NK-92 (cell line): ENCODE measurements around the gene TRPM3.

ENCODE experiments used
- DNase-seq: peaks from one replicate; lab custom pipeline; 2025; ENCODE audit not compliant: unreplicated experiment; lab: John Stamatoyannopoulos, UW

The TRPM3 gene

DNA sequence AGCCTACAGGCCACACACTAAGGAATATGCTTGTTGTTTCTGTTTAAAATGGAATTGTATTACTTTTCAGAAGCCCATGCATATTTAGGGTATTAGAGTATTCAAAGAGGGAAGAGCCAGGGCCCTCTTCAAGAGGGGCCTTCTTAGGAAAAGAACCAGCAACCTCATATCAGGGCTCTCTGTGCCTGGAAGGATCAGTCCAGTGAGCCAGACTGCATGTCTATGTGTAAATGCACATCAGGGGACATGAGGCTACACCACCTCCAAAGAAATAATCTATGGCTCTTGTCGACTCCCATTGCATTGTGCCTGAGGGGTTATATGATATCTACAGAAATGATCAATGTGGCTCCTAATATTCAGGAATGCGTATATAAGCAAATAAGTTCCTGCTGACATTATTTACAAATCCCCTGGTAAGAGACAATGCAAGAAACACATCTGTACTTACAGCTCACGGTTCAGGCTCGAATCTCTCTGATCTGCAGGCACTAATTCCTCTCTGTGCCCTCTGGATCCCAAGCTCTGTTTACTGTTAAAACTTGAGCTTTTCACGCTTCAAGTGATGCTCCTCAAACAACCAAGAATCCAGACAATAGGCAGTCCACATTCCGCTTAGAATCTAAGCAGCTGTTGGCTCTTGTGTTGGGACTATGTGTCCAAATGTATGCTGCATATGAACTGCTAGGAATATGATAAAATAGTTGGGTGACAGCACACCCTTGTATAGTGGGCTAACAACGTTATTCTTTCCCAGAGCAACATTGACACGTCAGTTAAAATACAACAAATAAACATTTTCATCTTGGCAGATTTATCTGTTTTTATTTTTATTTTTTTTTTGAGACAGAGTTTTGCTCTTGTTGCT is 556.7 kb downstream of the TRPM3 start:
- DNase-seq = no peak

- DNase-seq = no peak
Measured at GRCh38 chr9:70563431-70564204, 557.8 kb downstream of the TRPM3 start.

- DNase-seq = no peak
Measured at GRCh38 chr9:70563010-70563409, 558.4 kb downstream of the TRPM3 start.

DNA sequence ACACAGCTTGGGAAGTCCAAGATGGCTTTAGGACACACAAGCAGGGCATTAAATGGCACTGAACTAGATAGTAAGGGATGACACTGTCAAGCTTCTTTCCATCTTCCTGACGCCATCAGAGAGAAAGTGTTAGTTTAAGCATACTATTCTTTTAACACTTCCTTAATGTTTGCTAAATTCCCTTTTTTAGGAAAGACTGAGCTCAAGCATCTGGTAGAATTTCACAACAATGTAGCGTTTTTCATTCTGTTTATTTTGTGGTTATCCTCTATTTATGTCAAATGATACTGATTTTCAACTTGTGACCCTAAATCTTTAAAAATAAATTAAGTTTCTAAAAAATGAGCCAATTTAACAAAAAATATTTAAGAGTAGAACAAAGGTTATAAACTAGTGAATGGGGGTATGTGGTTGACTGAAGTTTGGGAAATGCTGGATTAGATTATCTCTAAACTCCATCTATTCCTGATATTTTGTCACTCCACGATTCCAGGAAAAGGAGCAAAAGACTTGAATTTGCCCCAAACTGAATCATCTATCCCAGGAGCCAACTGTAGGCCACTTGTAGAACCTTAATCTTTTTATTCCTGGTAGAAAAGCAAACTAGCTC is 559.5 kb downstream of the TRPM3 start:
- DNase-seq = no peak

DNA sequence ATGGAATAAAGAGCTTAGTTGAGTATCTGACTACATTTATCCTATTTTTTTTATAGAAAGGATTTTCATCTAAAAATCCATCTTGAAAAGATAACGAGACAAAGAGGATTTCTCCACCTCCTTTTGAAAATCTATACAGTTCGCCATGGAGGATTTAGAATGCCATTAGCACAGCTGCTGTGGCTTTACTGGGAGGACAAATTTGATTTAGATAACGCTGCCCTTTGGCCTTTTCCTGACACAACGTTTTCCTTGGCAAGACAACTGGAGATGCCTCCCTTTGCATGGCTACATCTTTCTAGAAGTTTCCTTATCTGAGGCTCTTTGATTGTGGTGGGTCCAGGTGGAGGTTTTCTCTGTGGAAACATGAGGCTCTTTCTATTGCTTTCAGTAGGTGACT is 560.3 kb downstream of the TRPM3 start:
- DNase-seq = no peak

DNA sequence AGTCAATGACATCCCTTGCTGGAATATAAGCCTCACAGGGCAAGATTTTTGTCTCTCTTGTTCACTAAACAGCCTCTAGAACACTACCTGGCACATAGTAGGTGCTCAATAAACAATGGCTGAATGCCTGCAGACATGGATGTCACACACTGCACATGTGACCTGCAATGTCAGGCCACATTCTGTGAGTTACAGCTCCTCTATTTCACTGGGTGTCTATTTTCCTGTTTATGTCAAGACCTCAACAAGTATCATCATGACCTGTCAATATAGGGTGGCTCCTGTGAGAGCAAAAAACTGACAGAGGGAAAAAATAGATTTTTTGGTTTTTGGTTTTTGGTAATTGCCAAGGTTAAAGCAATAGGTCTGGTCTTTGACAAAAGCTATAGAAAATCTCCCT is 562.3 kb downstream of the TRPM3 start:
- DNase-seq = no peak

- no peak for DNase-seq
Measured at GRCh38 chr9:70557661-70558369, 563.6 kb downstream of the TRPM3 start.

- DNase-seq = no peak
Measured at GRCh38 chr9:70556771-70557170, 564.6 kb downstream of the TRPM3 start.

DNA sequence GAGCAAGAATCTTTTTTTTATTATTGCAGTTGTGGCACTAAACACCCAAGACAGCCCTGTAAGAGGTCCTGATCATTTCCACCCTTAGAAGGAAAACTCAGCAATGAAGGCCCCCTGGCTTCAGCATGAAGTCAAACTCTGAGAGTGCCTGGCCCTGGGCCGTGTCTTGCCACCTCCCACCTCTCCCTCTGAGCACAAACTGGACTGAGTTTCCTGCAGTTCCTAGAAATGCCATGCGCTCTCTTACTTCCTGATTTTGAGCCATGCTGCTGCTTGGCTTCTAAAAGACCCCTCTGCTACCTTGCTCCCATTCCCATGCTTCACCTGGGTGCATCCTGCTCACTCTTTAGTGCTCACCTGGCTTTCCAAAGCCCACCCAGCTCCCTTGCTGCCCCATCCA is 566.5 kb downstream of the TRPM3 start:
- no peak for DNase-seq

DNA sequence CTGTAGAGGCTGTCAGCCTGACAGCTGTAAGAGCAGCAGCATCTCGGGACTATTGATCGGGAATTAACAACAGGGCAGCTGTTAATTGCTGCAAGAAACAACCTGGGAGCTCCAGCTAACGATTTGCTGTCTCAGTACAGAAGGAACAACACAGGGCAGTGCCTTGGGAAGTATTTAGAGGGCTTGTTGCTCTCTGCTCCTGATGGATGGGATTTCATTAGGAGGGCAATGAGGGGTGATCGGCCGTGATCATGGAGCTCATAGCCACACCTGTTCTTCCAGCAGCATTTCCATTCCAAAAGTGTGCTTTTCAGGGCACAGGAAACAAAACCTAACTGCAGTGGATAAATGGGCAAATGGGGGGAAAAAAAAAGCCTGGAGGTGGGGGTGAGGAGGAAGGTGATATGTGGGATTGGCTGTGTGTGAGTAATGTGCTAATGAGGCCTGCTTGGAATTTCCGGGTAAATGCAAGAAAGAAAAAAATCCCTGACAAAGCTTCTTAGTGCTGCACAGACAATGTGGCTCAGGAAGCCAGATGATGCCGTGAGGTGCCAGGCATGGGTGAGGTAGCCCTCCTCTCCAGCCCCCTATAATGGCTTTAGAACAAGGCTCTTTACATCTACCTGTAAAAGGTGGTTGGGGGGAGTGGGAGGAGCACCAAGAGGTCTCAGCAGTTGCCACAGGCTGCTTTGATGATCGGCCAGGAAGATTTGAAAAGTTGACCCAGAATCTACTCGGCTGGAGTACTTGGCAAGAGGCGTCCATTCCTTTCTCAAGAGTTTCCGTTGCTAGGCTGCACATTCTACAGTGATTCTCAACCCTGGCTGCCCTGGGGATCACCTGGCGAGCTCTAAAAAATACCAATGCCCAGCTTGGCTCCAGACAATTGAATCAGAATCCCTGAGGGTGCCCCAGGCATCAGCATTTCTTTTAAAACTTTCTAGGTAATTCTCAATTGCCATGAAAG is 567.4 kb downstream of the TRPM3 start:
- DNase-seq = no peak

GRCh38 chr9:70552561-70552960 is 568.9 kb downstream of the TRPM3 start:
- no peak for DNase-seq

- no peak for DNase-seq
Measured at GRCh38 chr9:70551801-70552200, 569.6 kb downstream of the TRPM3 start.

GRCh38 chr9:70551396-70551795 is 570.0 kb downstream of the TRPM3 start:
- no peak for DNase-seq

DNA sequence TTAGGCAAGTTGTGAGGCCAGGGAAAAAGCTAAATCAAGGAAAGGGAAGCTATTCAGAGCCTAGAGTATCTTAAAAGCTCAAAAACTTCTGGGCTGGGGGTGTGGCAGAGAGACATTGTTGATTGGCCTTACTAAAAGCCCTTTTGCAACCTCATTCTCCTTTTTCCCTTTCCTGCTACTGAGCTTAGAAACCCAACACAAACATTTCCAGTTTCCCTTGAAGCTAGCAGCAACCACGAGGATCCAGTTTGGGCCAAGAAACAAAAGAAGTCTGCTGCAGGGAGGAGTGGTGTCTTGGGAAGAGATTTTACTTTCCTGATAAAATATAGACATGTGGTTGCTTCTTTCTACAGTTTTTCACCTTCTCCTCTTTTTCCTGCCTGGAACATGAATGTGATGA is 571.5 kb downstream of the TRPM3 start:
- DNase-seq = no peak

DNA sequence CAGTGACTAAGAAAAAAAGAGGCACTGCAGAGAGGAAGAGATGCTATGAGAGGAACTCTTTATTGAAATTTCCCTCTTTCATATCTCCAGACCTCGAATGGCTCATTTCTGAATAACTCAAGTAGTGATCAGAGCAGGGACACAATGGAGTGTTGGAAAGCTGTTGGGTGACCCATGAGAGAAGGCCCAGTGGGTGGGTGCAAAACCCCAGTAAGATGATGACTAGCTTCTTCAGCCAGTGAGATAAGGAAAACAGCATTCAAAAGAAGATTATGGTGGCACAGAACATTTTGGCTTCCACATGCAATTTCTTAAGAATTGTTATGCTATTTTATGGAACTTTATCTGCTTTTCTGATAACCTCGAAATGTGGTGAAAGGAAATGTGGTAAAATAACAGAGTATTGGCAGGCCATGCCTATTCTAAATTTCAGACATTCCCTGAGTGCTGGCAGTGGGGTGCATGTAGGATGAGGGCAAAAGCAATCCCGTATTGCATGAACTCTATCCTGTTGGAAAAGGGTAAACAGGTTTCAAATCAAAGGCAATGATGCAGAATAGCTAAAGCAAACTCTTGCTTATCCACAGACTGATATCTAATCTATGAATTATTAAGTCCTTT is 579.0 kb downstream of the TRPM3 start:
- no peak for DNase-seq

DNA sequence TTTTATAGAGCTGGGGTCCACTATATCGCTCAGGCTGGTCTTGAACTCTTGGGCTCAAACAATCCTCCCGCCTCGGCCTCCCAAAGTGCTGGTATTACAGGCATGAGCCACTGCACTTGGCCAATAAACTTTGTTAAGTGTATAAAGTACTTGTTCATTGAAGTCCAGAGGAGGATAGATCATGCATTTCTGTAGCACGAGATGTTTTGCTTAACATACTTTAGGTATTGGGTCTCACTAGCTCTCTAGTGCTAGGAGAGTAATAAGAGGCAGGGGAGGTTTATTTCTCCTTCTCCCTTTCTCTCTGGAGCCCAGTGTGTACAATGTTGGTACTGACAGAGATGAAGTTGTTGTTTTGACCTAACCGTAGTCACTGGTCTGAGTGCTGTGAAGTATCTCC is 581.4 kb downstream of the TRPM3 start:
- DNase-seq = no peak

- DNase-seq = no peak
Measured at GRCh38 chr9:70539526-70539925, 581.9 kb downstream of the TRPM3 start.

DNA sequence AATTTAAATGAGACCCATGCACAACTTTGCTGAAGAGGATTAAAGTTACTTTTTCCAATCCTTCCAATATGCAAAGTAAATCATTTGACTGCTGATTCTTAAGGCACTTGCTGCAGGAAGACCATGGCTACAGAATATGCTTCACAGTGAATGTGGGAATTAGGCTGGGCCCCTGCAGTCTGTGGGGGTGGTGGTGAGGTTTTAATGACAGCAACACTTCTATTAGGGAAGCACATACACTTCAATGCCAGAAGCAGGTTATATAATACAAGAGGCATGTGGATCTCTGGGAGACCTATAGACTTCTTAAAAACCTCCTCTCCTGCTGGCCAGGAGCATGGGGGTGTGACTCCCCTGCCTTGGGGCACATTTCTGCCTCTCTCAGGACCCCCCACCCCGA is 582.4 kb downstream of the TRPM3 start:
- no peak for DNase-seq

DNA sequence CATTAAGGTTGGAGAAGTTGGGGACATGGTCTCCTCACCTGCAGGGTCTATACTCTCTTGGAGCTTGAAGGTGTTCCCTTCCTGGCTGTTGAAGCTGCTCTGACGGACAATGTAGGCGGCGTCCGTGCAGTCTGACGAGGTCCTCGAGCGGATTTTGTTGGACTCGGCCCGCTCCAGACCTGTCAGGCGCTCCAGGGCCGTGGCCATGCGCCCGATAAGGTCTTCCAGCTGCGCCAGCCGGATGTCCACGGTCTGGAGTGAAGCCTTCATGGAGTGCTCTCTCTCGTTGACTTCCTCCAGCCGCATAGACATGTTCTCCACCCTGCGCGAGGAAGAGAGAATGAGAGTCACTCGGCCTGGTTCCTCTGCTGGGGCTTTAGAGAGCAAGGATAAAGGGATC is 584.3 kb downstream of the TRPM3 start:
- no peak for DNase-seq
